Upper lobe of left lung (tissue), 4 donors: ENCODE results near the gene MAST3.
"Not testable (repeated sequence)": the region's sequence is repeated elsewhere in the genome, so short reads cannot be mapped to it uniquely, and the experiment has no call there.

Source experiments
- CTCF ChIP-seq, 6 experiments: fragments of 450-650 bp in 4 of 6; fragments of 200-600 bp in 2 of 6; sonication (generic) in 2 of 6; IDR thresholded peaks; one replicate each; pipeline ENCODE4 v1.5.1; 2016 to 2019; ENCODE audit warnings: antibody characterized with exemption in 6 of 6
- POLR2A ChIP-seq, 4 donors: fragments of 450-650 bp; IDR thresholded peaks; one replicate each; pipeline ENCODE4 v1.5.1; 2016 to 2017; ENCODE audit warnings: antibody characterized with exemption in 4 of 4, mild to moderate bottlenecking in 2 of 4
- POLR2AphosphoS5 ChIP-seq, 2 donors: sonication (generic); formaldehyde crosslinking; IDR thresholded peaks; one replicate each; pipeline ENCODE4 v1.5.1; 2017; ENCODE audit warnings: antibody characterized with exemption in 2 of 2

- TF ChIP-seq CTCF, POLR2A, POLR2AphosphoS5 (IDR thresholded peaks at IDR 0.05): not testable (repeated sequence)
These were observed 7.7 kb downstream of the MAST3 start for GRCh38 chr19:18105259-18105658.
